Glomerular endothelial cell (primary cell): ENCODE results near the gene LAMA3. TPM values are rescaled to one million over a fixed set of nuclear protein-coding genes. Genes with fewer than 3 reads are reported as not detected.

ENCODE experiments used
- DNase-seq: peaks from one replicate; pipeline ENCODE4 v3.0.0-alpha.2; 2011; ENCODE audit warnings: low read depth, low spot score; ENCODE audit errors: extremely low read depth
- total RNA-seq: library from RNA; depleted of rRNA; stranded (reverse); fragments of >200 nt; gene quantifications from 2 replicates; pipeline ENCODE4 v1.2.3, GENCODE V29; 2015

Gene LAMA3
- total RNA-seq, 1 donor from 2014 or later = 1.9 TPM

GRCh38 chr18:23669804-23670405 is 19.3 kb upstream of the LAMA3 start:
- DNase-seq = no peak

- DNase-seq = no peak
These were observed 17.7 kb upstream of the LAMA3 start for GRCh38 chr18:23671564-23671963.

GRCh38 chr18:23673725-23674124 is 15.5 kb upstream of the LAMA3 start:
- no peak for DNase-seq

GRCh38 chr18:23675236-23675635 is 14.0 kb upstream of the LAMA3 start:
- no peak for DNase-seq

- DNase-seq = no peak
These were observed 13.4 kb upstream of the LAMA3 start for GRCh38 chr18:23675896-23676295.

- no peak for DNase-seq
These were observed 7.2 kb upstream of the LAMA3 start for GRCh38 chr18:23682045-23682444.

- no peak for DNase-seq
These were observed 6.8 kb upstream of the LAMA3 start for GRCh38 chr18:23682472-23682871.

GRCh38 chr18:23683155-23683554 is 6.1 kb upstream of the LAMA3 start:
- DNase-seq = no peak

GRCh38 chr18:23683671-23684070 is 5.6 kb upstream of the LAMA3 start:
- DNase-seq = no peak

- DNase-seq = no peak
These were observed 4.6 kb upstream of the LAMA3 start for GRCh38 chr18:23684515-23685197.

GRCh38 chr18:23688528-23688927 is 725 bp upstream of the LAMA3 start:
- no peak for DNase-seq

GRCh38 chr18:23689616-23690504 is 607 bp downstream of the LAMA3 start:
- no peak for DNase-seq

GRCh38 chr18:23690505-23691068 is 1.3 kb downstream of the LAMA3 start:
- no peak for DNase-seq

GRCh38 chr18:23693846-23694245 is 4.6 kb downstream of the LAMA3 start:
- DNase-seq = no peak

- DNase-seq = no peak
These were observed 5.6 kb downstream of the LAMA3 start for GRCh38 chr18:23694637-23695430.

GRCh38 chr18:23701017-23701416 is 11.8 kb downstream of the LAMA3 start:
- DNase-seq = no peak

- no peak for DNase-seq
These were observed 12.4 kb downstream of the LAMA3 start for GRCh38 chr18:23701544-23702064.

- DNase-seq = no peak
These were observed 13.4 kb downstream of the LAMA3 start for GRCh38 chr18:23702606-23703005.

GRCh38 chr18:23703057-23703986 is 14.1 kb downstream of the LAMA3 start:
- DNase-seq = peak; percentile 58
